Kidney (tissue), 14 donors: ENCODE data around the gene TMC6. TPM values are rescaled to one million over a fixed set of nuclear protein-coding genes. Genes with fewer than 3 reads are reported as not detected.
A peak's percentile ranks its signal among the peaks of the same experiment; 100 is the strongest.

ENCODE experiments used
- DNase-seq, 5 donors: peaks; one replicate each; pipeline ENCODE4 v3.0.0-alpha.2; 2013 to 2020
- FAIRE-seq: peaks from 2 replicates; lab custom pipeline; 2012; peaks lifted over from hg19 to GRCh38; lab: Jason Lieb, UNC
- H3K27ac ChIP-seq, 2 donors: one replicate each; pipeline ENCODE4 v1.7.0; 2013; ENCODE audit warnings: low read depth in 2 of 2, low read length in 2 of 2, inconsistent platforms in 1 of 2
- H3K27me3 ChIP-seq: one replicate; pipeline ENCODE4 v1.7.1; 2013; ENCODE audit warnings: low read length, inconsistent platforms; ENCODE audit not compliant: control insufficient read depth, insufficient read depth
- H3K36me3 ChIP-seq, 3 donors: one replicate each; pipeline versions ENCODE4 v1.7.0 to v1.7.1; 2013; ENCODE audit warnings: low read length in 3 of 3, control low read depth in 1 of 3, inconsistent platforms in 1 of 3; ENCODE audit not compliant: insufficient read depth in 3 of 3, control insufficient read depth in 2 of 3
- H3K4me1 ChIP-seq, 3 donors: one replicate each; pipeline versions ENCODE4 v1.7.0 to v1.7.1; 2013; ENCODE audit warnings: low read length in 3 of 3, inconsistent platforms in 1 of 3, low read depth in 1 of 3; ENCODE audit not compliant: control insufficient read depth in 2 of 3, insufficient read depth in 2 of 3
- H3K4me3 ChIP-seq, 3 donors: one replicate each; pipeline versions ENCODE4 v1.7.0 to v1.8.1; 2013; ENCODE audit warnings: low read length in 3 of 3, control low read depth in 1 of 3, inconsistent platforms in 1 of 3
- H3K9ac ChIP-seq, 3 donors: one replicate each; pipeline versions ENCODE4 v1.7.0 to v1.7.1; 2013; ENCODE audit warnings: low read length in 3 of 3, control low read depth in 1 of 3, inconsistent platforms in 1 of 3
- H3K9me3 ChIP-seq, 3 donors: one replicate each; pipeline versions ENCODE4 v1.7.0 to v1.7.1; 2013; ENCODE audit warnings: low read length in 3 of 3, control low read depth in 1 of 3, inconsistent platforms in 1 of 3; ENCODE audit not compliant: control insufficient read depth in 2 of 3, insufficient read depth in 1 of 3
- intact Hi-C: fragments of 100-400 bp; cut with DNase I; formaldehyde crosslinking; loops from one replicate; pipeline ENCODE4 v1.11.1; 2022
- polyA plus RNA-seq: library from polyadenylated mRNA; stranded (reverse); fragments of 350-450 nt; fragmentation: Illumina TruSeq; extraction: RNeasy Lipid Tissue Mini Kit (QIAGEN cat#74804); gene quantifications from one replicate; pipeline ENCODE4 v1.2.3, GENCODE V29; 2014; ENCODE audit warnings: low read depth, low replicate concordance; ENCODE audit not compliant: insufficient read depth
- total RNA-seq: library from RNA; stranded (reverse); fragmentation: NEBNext Ultra II Directional; extraction: Animal tissue kit (Norgen Biotek cat#: 25700); gene quantifications from one replicate; pipeline ENCODE4 v1.2.1, GENCODE V29; 2021
- TF ChIP-seq, protein P1 (sequence below): IDR thresholded peaks from 3 replicates; pipeline ENCODE4 v1.5.1; 2012; ENCODE audit warnings: mild to moderate bottlenecking, moderate library complexity, borderline replicate concordance; ENCODE audit not compliant: insufficient read depth; ENCODE audit errors: extremely low read depth
- donor health status: control.
- donor health status: control.
- donor health status: control.
- donor health status: control.
- donor health status: control.
- donor health status: DM: yes; HTN: yes; CAD: no.
- donor health status: Normal renal cell carcinoma (clear cell type).

Gene TMC6
- total and polyA plus RNA-seq, 2 donors from 2014 or later, result 15.0 to 115 TPM

DNA sequence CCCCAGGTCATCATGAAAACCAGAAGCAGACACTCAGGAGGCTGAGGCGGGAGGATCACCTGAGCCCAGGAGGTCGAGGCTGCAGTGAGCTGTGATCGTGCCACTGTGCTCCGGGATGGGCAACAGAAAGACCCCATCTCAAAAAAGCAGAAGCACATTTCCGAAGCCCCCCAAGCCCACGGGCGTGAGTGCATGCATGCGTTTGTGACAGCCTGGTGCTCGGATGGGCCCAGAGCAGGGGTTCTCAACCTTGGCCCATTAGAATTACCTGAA is 19.1 kb downstream of the TMC6 start:
- DNase-seq (peak in 1 of 5 donors; percentile 54), FAIRE-seq (no peak)
- Histone ChIP-seq H3K4me1 (peaks cover 0 to 5% (median 0%) of the 10 kb centered on the region in 3 donors), H3K36me3 (peaks cover 0 to 8% (median 0%) of the 10 kb centered on the region in 3 donors), H3K27ac (no peak overlapping the region), H3K9me3 (no peaks in the 10 kb centered on the region), H3K9ac (no peak overlapping the region), H3K4me3 (no peak overlapping the region), H3K27me3 (no peaks in the 10 kb centered on the region)
- TF ChIP-seq, protein P1, sequence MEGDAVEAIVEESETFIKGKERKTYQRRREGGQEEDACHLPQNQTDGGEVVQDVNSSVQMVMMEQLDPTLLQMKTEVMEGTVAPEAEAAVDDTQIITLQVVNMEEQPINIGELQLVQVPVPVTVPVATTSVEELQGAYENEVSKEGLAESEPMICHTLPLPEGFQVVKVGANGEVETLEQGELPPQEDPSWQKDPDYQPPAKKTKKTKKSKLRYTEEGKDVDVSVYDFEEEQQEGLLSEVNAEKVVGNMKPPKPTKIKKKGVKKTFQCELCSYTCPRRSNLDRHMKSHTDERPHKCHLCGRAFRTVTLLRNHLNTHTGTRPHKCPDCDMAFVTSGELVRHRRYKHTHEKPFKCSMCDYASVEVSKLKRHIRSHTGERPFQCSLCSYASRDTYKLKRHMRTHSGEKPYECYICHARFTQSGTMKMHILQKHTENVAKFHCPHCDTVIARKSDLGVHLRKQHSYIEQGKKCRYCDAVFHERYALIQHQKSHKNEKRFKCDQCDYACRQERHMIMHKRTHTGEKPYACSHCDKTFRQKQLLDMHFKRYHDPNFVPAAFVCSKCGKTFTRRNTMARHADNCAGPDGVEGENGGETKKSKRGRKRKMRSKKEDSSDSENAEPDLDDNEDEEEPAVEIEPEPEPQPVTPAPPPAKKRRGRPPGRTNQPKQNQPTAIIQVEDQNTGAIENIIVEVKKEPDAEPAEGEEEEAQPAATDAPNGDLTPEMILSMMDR, result no peak
- intact Hi-C loops, result no loop called here

DNA sequence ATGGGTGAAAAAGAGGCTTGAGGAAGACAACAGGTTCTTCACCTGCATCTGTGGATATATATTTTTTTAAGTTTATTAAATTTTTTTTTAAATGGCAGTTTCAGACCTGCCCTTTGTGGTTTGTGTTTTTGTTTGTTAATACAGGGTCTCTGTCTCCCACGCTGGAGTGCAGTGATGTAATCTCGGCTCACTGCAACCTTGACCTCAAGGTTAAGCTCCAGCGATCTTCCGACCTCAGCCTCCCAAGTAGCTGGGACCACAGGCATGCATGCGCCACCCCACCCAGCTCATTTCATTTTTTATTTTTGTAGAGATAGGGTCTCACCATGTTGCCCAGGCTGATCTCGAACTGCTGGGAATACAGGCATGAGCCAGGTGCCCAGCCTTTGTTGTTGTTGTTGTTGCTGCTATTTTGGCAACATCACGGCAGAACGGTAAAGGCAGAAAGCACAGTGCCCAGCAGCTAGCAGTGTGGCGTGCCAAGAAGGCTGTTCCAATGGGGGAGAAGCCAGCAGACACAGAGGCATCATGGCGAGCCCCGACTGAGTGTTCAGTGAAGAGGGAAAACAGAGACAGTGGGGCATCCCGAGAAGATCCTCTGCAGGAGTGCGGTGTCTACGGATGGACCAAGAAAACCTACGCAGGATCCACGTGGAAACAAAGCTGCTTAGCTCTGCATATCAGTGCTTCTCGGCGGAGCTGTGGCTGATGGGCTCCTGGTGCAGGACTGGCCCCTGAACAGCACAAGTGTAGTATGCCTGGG is 19.6 kb downstream of the TMC6 start:
- Histone ChIP-seq H3K27ac (no peak overlapping the region), H3K27me3 (no peaks in the 10 kb centered on the region), H3K4me3 (no peak overlapping the region), H3K9ac (no peak overlapping the region), H3K9me3 (no peaks in the 10 kb centered on the region), H3K36me3 (peaks cover 0 to 11% (median 5%) of the 10 kb centered on the region in 3 donors), H3K4me1 (peaks cover 0 to 5% (median 0%) of the 10 kb centered on the region in 3 donors)
- TF ChIP-seq, protein P1, result no peak
- intact Hi-C loops, result no loop called here
- DNase-seq (peak in 1 of 5 donors; percentile 12), FAIRE-seq (no peak)

DNA sequence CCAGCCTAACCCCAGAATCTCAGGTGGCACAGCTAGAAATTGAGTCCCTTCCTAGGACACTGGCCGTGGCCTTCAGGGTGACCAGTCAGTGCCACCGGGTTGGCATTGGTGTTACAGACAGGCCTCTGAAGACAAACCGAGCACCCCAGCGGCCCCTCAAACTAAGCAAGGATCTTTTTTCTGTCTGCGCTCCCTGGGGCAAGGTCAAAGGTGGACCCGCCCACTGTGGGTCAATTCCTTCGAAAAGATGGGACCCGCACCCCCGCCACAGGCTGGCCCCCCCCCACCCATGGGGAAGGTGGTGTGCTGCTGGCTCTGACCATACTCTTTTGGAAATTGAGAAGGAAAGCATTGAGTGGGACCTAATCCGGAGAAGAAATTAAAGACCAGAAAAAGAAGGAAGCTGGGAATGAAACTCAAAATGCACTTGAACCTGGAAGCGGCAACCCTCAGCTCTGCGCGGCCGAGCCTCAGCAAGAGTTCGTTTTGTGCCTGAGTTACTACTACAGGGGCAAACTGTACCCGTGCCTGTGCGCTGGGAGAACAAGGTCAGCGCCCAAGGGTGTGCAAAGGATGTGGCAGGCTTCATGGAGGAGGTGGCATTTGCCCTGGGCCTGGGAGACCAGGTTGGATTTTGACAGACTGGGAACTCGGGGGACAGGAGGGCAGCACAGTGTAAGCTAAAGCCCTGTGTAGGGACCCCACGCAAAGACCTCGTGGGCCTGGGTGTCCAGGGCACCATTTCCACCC is 20.4 kb downstream of the TMC6 start:
- H3K4me1 ChIP-seq, result peaks cover 0 to 5% (median 0%) of the 10 kb centered on the region in 3 donors
- no peak overlapping the region for H3K9ac ChIP-seq
- no peaks in the 10 kb centered on the region for H3K9me3 ChIP-seq
- H3K27ac ChIP-seq, result no peak overlapping the region
- no peak overlapping the region for H3K4me3 ChIP-seq
- FAIRE-seq (no peak), DNase-seq (peak in 1 of 5 donors; percentile 48)
- TF ChIP-seq, protein P1, result no peak
- no peaks in the 10 kb centered on the region for H3K27me3 ChIP-seq
- peaks cover 0 to 19% (median 13%) of the 10 kb centered on the region in 3 donors for H3K36me3 ChIP-seq
- intact Hi-C loops, result no loop called here
